ENCODE data around the gene SNCB. TPM values are rescaled to one million over a fixed set of nuclear protein-coding genes. Genes with fewer than 3 reads are reported as not detected.

The SNCB gene
- total and polyA plus RNA-seq, 2 of the 13 experiments (the other 11 are each of a cell fraction or from before 2014, with no cell fraction given) = not detected

DNA sequence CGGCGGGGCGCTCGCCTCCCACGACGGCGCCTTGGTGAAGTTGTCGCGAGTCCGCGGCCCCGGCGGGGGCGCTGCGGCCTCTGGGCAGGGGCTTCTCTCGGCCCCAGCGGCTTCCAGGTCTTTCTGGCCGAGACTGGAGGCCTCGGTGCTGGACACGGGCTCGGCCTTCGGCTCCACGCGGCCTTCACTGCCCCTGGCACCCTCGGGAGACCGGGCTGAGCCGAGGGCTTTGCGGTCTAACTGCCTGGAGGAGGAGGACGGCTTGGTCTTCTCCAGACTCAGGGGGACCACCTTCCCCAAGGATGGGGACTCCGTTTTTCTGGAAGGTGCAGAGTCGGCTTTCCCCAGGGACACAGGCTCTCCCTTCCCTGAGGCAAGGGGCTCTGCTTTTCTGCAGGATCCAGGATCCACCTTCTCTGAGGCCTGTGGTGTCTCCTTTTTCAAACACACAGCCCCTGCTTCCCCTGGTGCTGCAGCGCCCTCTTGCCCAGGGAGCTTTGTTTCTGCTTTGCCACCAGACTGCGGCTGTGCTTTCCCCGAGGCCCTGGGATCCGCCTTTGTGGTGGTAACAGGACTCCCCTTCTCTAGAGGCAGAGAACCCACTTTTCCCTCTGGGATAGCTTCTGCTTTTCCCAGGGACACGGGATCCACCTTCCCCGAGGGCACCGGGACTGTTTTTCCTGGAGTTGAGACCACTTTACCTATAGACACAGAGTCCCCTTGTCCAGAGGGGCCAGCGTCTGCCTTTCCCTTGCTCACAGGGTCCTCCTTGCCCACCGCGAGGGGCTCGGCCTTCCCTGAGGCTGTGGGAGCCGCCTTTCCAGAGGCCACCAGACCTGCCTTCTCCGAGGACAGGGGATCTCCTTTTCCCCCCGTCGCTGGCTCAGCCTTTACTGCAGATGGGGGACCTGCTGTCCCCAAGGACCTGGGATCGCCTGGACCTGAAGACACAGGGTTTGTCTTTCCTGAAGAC is 32.6 kb downstream of the SNCB start:
- intact Hi-C loops (cut with micrococcal nuclease; ENCODE audit: unreplicated experiment) = no loop called here
- no peaks in the 10 kb centered on the region for H3K4me1 ChIP-seq (ENCODE audit: insufficient read depth, low read length)
- ATAC-seq = no peak

More for the DNA sequence above, 32.6 kb downstream of the SNCB start:
- DNase-seq (ENCODE audit: low spot score) = no peak
- 92% methylated on average over 37 of the region's 47 CpGs for WGBS (ENCODE audit: low lambda C conversion rate)
- POLR2A ChIA-PET = no interaction called here
- no peak for FAIRE-seq
- Histone ChIP-seq H3K9ac (ENCODE audit: insufficient read depth, low read depth, low read length) (no peak overlapping the region), H2AFZ (ENCODE audit: low read length) (no peak overlapping the region), H3K4me3 (replicated peaks in 1 of 3; ENCODE audit: insufficient read depth in 1 of 3, low read depth in 2 of 3, low read length in 3 of 3) (no peak overlapping the region), H3K4me2 (ENCODE audit: low read depth, low read length) (no peak overlapping the region), H3K27ac (ENCODE audit: extremely low read length, insufficient read depth, low read length) (no peak overlapping the region), H4K20me1 (ENCODE audit: insufficient read depth, low read length) (0 out of 2 replicates have a peak, but pooled peaks cover 4% of the 10 kb centered on the region), H3K36me3 (replicated peaks in 1 of 2; ENCODE audit: control insufficient read depth in 1 of 2, insufficient read depth in 2 of 2, low read length in 2 of 2) (peaks cover 0 to 5% of the 10 kb centered on the region in 2 experiments; a peak in 1 of 5 replicates), H3K9me3 (ENCODE audit: low read length) (no peaks in the 10 kb centered on the region), H3K27me3 (ENCODE audit: control insufficient read depth in 1 of 2, insufficient read depth in 2 of 2, low read length in 2 of 2) (no peaks in the 10 kb centered on the region; a peak in 1 of 5 replicates), H3K79me2 (ENCODE audit: insufficient read depth, low read length) (no peaks in the 10 kb centered on the region)
- in situ Hi-C loops (cut with HindIII; ENCODE audit: extremely low pct_ligation_motif_present, low pct_unique_long_range_greater_than_20kb) = loop anchor here (25.0 kb wide), 1 partner anchor 860 kb away; no protein-coding TSS in a partner anchor
- TF ChIP-seq PTBP1 (IDR thresholded peaks at IDR 0.05; ENCODE audit: low read depth, low read length, poor library complexity, severe bottlenecking) (no peak), SIN3B (IDR thresholded peaks at IDR 0.05; ENCODE audit: low read length) (no peak), MIER3 (CRISPR knock-in tag; IDR thresholded peaks at IDR 0.05; ENCODE audit: borderline replicate concordance) (no peak), HMGA1 (CRISPR knock-in tag; conservative IDR thresholded peaks at IDR 0.05) (no peak), ZBTB3 (CRISPR knock-in tag; IDR thresholded peaks at IDR 0.05; ENCODE audit: borderline replicate concordance, low read depth) (no peak), SUZ12 (IDR thresholded peaks at IDR 0.05; ENCODE audit: low read depth, low read length) (no peak), KLF9 (CRISPR knock-in tag; IDR thresholded peaks at IDR 0.05; ENCODE audit: low read depth) (no peak), KDM5A (IDR thresholded peaks at IDR 0.05; ENCODE audit: borderline replicate concordance, low read length) (no peak), ZNF670 (CRISPR knock-in tag; IDR thresholded peaks at IDR 0.05; ENCODE audit: borderline replicate concordance) (no peak), ZNF451 (CRISPR knock-in tag; IDR thresholded peaks at IDR 0.05) (no peak), ZMYM2 (CRISPR knock-in tag; IDR thresholded peaks at IDR 0.05) (no peak), STAG1 (CRISPR knock-in tag; IDR thresholded peaks at IDR 0.05) (peak; percentile 43), SMARCE1 (IDR thresholded peaks at IDR 0.05; ENCODE audit: borderline replicate concordance) (no peak), ELF1 (CRISPR knock-in tag; IDR thresholded peaks at IDR 0.05) (no peak), CTCF (CRISPR knock-in tag; IDR thresholded peaks at IDR 0.05) (peak; percentile 40)
- TF ChIP-seq, protein P1, sequence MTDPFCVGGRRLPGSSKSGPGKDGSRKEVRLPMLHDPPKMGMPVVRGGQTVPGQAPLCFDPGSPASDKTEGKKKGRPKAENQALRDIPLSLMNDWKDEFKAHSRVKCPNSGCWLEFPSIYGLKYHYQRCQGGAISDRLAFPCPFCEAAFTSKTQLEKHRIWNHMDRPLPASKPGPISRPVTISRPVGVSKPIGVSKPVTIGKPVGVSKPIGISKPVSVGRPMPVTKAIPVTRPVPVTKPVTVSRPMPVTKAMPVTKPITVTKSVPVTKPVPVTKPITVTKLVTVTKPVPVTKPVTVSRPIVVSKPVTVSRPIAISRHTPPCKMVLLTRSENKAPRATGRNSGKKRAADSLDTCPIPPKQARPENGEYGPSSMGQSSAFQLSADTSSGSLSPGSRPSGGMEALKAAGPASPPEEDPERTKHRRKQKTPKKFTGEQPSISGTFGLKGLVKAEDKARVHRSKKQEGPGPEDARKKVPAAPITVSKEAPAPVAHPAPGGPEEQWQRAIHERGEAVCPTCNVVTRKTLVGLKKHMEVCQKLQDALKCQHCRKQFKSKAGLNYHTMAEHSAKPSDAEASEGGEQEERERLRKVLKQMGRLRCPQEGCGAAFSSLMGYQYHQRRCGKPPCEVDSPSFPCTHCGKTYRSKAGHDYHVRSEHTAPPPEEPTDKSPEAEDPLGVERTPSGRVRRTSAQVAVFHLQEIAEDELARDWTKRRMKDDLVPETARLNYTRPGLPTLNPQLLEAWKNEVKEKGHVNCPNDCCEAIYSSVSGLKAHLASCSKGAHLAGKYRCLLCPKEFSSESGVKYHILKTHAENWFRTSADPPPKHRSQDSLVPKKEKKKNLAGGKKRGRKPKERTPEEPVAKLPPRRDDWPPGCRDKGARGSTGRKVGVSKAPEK (CRISPR knock-in tag; IDR thresholded peaks at IDR 0.05; ENCODE audit: borderline replicate concordance) = no peak
- TF ChIP-seq, protein P2, sequence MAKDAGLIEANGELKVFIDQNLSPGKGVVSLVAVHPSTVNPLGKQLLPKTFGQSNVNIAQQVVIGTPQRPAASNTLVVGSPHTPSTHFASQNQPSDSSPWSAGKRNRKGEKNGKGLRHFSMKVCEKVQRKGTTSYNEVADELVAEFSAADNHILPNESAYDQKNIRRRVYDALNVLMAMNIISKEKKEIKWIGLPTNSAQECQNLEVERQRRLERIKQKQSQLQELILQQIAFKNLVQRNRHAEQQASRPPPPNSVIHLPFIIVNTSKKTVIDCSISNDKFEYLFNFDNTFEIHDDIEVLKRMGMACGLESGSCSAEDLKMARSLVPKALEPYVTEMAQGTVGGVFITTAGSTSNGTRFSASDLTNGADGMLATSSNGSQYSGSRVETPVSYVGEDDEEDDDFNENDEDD (CRISPR knock-in tag; IDR thresholded peaks at IDR 0.05; ENCODE audit: borderline replicate concordance) = no peak
- TF ChIP-seq, protein P3, sequence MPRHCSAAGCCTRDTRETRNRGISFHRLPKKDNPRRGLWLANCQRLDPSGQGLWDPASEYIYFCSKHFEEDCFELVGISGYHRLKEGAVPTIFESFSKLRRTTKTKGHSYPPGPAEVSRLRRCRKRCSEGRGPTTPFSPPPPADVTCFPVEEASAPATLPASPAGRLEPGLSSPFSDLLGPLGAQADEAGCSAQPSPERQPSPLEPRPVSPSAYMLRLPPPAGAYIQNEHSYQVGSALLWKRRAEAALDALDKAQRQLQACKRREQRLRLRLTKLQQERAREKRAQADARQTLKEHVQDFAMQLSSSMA (CRISPR knock-in tag; IDR thresholded peaks at IDR 0.05) = no peak
- BruUV-seq (replicated peaks) = no TSS peak
- CTCF ChIA-PET (ENCODE audit: low intra/inter-chr PET ratio, low total read pairs) = no interaction called here
